GM18498 (cell line): ENCODE results near the gene MOB1A.
A peak's percentile ranks its signal among the peaks of the same experiment; 100 is the strongest.
"Not testable (repeated sequence)": the region's sequence is repeated elsewhere in the genome, so short reads cannot be mapped to it uniquely, and the experiment has no call there.

Experiments
- ATAC-seq: cut with Tn5 transposase; IDR thresholded peaks from one replicate; pipeline ENCODE4 v1.9.1; 2021; ENCODE audit warnings: mild to moderate bottlenecking, moderate library complexity; ENCODE audit not compliant: unreplicated experiment

MOB1A gene

GRCh38 chr2:74178211-74179062 lies at the start of gene MOB1A:
Gene MOB1A (minus strand): TSS chr2:74178879. CDS start chr2:74178674, 205 bp downstream.
- ATAC-seq: peak; percentile 82

- no peak for ATAC-seq
Measured at GRCh38 chr2:74227646-74228045, 49.0 kb upstream of the MOB1A start.

DNA sequence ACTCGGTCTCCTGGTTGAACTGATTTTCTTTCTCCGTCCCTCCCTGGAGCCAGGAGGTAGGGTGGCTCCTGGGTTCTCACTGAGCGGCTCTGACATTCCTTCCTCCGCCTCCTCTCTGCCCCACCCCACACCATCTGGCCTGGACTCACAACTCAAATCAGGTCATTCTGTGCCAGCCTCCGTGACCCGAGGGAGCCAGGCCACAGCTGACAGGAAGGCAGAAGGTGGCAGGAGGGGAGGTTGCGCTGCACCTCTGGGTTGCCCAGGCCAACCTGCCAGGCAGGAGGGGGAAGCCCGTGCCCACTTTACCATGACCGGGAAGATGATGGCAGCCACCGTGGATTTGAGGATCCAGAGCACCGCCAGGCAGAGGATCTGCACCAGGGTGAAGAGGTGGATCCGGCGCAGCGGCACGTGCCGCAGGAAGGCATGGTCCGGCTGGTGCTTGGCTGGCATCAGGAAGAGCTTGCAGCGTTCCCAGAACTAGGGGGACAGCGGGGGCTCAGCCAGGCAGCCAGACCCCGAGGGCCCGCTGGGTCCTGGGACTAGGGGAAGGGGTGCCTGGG lies 48.1 kb upstream of the MOB1A start:
- no peak for ATAC-seq

GRCh38 chr2:74225698-74226459 lies 47.2 kb upstream of the MOB1A start:
- ATAC-seq: no peak

GRCh38 chr2:74223941-74224770 lies 45.5 kb upstream of the MOB1A start:
- ATAC-seq: no peak

- ATAC-seq: no peak
Measured at GRCh38 chr2:74222300-74222650, 43.6 kb upstream of the MOB1A start.

DNA sequence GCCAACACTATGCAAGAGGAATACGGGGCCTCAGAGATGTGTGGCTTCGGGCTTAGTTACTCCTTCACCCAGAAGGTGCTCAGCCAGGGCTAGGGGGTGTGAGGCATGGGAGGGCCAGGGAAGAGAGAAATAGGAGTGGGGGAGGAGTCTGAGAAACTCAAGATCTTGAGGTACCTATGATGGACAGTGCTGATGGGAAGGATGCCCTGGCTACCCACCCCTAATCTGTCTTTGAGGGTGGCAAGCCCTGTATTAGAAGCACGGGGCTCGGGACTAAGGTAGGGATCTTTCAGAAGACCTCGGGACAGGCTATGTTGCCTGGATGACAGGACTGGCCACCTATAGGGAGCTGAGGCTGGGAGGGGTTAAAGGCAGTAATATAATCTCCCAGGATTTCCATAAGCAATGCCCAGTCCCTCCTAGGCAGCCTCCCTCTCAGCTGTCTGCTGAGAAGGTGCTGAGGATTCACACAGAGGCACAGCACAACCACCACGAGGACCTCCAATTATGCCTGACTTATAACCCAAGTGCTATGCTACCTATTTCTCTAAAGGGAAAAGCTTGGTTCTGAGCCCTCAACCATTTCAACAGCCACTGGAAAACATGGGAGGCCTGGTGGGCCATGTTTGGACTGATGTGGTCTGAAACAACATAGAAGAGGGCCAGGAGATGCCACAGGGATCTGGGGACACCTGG lies 43.1 kb upstream of the MOB1A start:
- no peak for ATAC-seq

DNA sequence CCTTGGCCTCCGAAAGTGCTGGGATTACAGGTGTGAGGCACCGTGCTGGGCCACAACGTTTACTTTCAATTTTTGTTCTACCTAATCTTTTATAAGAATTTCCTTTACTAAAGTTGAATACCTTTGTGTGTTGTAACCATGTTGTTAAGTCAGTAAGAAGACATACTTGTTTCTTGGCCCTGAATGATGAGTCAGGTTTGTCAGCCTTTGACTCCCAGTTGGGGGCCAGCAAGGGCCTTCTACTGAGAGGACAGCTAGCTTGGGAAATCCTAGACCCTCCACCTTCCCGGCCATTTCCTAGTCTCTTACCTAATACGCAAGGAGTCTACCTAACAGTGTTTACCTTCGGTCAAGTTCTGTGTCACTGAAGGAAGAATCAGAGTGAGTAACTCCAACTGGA lies 42.4 kb upstream of the MOB1A start:
- ATAC-seq: no peak

GRCh38 chr2:74219846-74220486 lies 41.3 kb upstream of the MOB1A start:
- no peak for ATAC-seq

- ATAC-seq: no peak
Measured at GRCh38 chr2:74216642-74217041, 38.0 kb upstream of the MOB1A start.

DNA sequence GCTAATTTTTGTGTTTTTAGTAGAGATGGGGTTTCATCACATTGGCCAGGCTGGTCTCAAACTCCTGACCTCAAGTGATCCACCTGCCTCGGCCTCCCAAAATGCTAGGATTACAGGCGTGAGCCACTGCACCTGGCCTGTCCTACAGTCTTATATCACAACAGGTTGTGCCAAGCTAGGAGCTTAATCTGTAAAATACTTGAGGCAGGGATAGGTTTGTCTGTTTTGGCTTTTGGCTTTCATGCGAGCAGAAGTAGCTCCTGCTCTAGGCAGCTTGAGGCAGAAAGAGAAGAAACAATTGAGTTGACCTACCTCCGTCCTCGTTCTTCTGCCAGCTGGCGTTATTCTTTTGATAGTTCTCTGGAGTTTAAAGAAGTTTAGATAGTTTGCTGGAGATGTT lies 37.1 kb upstream of the MOB1A start:
- ATAC-seq: not testable (repeated sequence)

- ATAC-seq: no peak
Measured at GRCh38 chr2:74212702-74213410, 34.2 kb upstream of the MOB1A start.

GRCh38 chr2:74206180-74206688 lies 27.6 kb upstream of the MOB1A start:
- ATAC-seq: peak; percentile 88

DNA sequence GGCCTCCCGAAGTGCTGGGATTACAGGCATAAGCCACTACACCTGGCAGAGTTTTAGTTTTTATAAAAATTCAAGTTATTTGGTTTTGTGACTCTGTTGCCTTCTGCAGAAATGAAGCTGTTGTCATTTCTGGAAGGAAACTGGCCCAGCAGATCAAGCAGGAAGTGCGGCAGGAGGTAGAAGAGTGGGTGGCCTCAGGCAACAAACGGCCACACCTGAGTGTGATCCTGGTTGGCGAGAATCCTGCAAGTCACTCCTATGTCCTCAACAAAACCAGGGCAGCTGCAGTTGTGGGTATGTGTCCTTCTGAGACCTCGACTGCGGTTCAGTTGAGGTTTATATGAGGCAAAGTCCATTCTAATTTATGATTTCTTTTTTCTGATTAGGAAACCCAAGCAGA lies 26.9 kb upstream of the MOB1A start:
- no peak for ATAC-seq

DNA sequence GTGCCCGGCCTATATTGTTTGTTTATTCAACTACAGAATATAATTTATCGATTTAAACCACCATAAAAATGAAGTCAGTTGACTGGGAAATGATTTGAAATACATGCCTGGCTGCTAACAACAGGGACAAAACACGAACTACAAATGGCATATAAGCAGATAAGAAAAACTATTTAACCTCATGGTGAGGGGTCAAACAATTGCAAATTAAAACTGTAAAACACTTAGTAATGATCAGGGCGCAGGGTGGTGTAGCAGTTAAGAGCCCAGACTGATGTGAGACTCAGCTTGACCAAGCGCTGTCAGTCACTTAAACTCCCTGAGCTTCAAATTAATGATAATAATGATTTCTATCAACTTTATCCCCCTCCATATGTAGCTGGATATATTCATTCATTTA lies 26.4 kb upstream of the MOB1A start:
- ATAC-seq: no peak

GRCh38 chr2:74204436-74204835 lies 25.8 kb upstream of the MOB1A start:
- no peak for ATAC-seq

GRCh38 chr2:74201596-74201995 lies 22.9 kb upstream of the MOB1A start:
- no peak for ATAC-seq

GRCh38 chr2:74201196-74201595 lies 22.5 kb upstream of the MOB1A start:
- no peak for ATAC-seq

- ATAC-seq: no peak
Measured at GRCh38 chr2:74199871-74200305, 21.2 kb upstream of the MOB1A start.
